K562 (cell line): ENCODE results near the gene KCNQ5. TPM values are rescaled to one million over a fixed set of nuclear protein-coding genes. Genes with fewer than 3 reads are reported as not detected.

Experiments used
- ATAC-seq: fragments of 200-7000 bp; cut with Tn5 transposase; 3 replicates; pipeline ENCODE4 v1.9.1; 2020; ENCODE audit warnings: moderate library complexity
- BruUV-seq: library from RNA; stranded (reverse); fragments of 400-500 nt; replicated peaks from 2 replicates; lab custom pipeline; 2021; lab: Mats Ljungman, UMichigan
- CTCF ChIA-PET: fragments of 300-600 bp; formaldehyde crosslinking; extraction: SDS; loops from one replicate; lab custom pipeline; 2021; ENCODE audit warnings: low intra/inter-chr PET ratio; lab: Yijun Ruan, JAX
- POLR2A ChIA-PET: fragments of 300-600, 350-650 bp; sonication (Branson Sonifier 250); formaldehyde crosslinking; extraction: SDS; loops from one replicate; lab custom pipeline; 2021; ENCODE audit warnings: antibody characterized with exemption, inconsistent platforms; lab: Yijun Ruan, JAX
- DNase-seq, 4 experiments: peaks; one replicate each; pipeline versions ENCODE4 v3.0.0 to v3.0.0-alpha.2; 2011 to 2018; ENCODE audit warnings: low spot score in 3 of 4, mixed read lengths in 3 of 4; ENCODE audit errors: extremely low read depth in 1 of 4
- FAIRE-seq: peaks from 2 replicates; lab custom pipeline; 2011; peaks lifted over from hg19 to GRCh38; lab: Jason Lieb, UNC
- H2AFZ ChIP-seq: 2 replicates; pipeline ENCODE4 v1.6.0; 2011; ENCODE audit warnings: low read depth, low read length, control low read depth, inconsistent platforms
- H3K27ac ChIP-seq: fragments of 200-600 bp; 3 replicates; pipeline ENCODE4 v1.8.0; 2011; ENCODE audit warnings: low read depth, mild to moderate bottlenecking, control low read depth, inconsistent platforms, low read length, moderate library complexity, mixed read lengths; ENCODE audit errors: extremely low read depth
- H3K27me3 ChIP-seq, 2 experiments: fragments of 300-600 bp in 1 of 2; 2 replicates in 1 of 2; 3 replicates in 1 of 2; pipeline versions ENCODE4 v1.6.0 to v1.8.0; 2011; ENCODE audit warnings: inconsistent platforms in 2 of 2, low read length in 2 of 2, mild to moderate bottlenecking in 1 of 2, mixed read lengths in 1 of 2, moderate library complexity in 1 of 2; ENCODE audit not compliant: control insufficient read depth in 2 of 2, insufficient read depth in 2 of 2
- H3K36me3 ChIP-seq: fragments of 300-600 bp; 3 replicates; pipeline ENCODE4 v1.8.0; 2011; ENCODE audit warnings: mild to moderate bottlenecking, low read length, inconsistent platforms; ENCODE audit not compliant: control insufficient read depth, insufficient read depth
- H3K4me1 ChIP-seq, 2 experiments: fragments of 200-600 bp in 1 of 2; replicated peaks in 1 of 2; 2 replicates in 1 of 2; 3 replicates in 1 of 2; pipeline versions ENCODE4 v1.5.1 to v1.8.0; 2011; ENCODE audit warnings: inconsistent platforms in 2 of 2, low read length in 2 of 2, mild to moderate bottlenecking in 1 of 2, mixed read lengths in 1 of 2, moderate library complexity in 1 of 2; ENCODE audit not compliant: control insufficient read depth in 2 of 2, insufficient read depth in 2 of 2
- H3K4me2 ChIP-seq: 2 replicates; pipeline ENCODE4 v1.6.1; 2011; ENCODE audit warnings: low read length, control low read depth, inconsistent platforms, mixed read lengths; ENCODE audit not compliant: insufficient read depth
- H3K4me3 ChIP-seq: fragments of 200-600 bp; sonication (generic), shearing (Covaris generic); 2 replicates; pipeline ENCODE4 v1.5.1; 2016; ENCODE audit warnings: control low read depth, inconsistent platforms
- H3K79me2 ChIP-seq: fragments of 200-600 bp; 3 replicates; pipeline ENCODE4 v1.8.0; 2011; ENCODE audit warnings: low read length, inconsistent platforms; ENCODE audit not compliant: control insufficient read depth, insufficient read depth
- H3K9ac ChIP-seq, 2 experiments: 2 replicates each; pipeline versions ENCODE4 v1.6.0 to v1.6.1; 2011; ENCODE audit warnings: low read depth in 2 of 2, low read length in 2 of 2, control low read depth in 1 of 2, inconsistent platforms in 1 of 2, mild to moderate bottlenecking in 1 of 2, mixed read lengths in 1 of 2; ENCODE audit not compliant: insufficient read depth in 1 of 2
- H3K9me1 ChIP-seq: one replicate; pipeline ENCODE4 v1.6.0; 2011; ENCODE audit warnings: inconsistent platforms, mild to moderate bottlenecking, low read length, moderate library complexity; ENCODE audit not compliant: control insufficient read depth, insufficient read depth
- H3K9me3 ChIP-seq: replicated peaks from 2 replicates; pipeline ENCODE4 v1.5.1; 2011; ENCODE audit warnings: low read depth, low read length, inconsistent platforms; ENCODE audit not compliant: control insufficient read depth, insufficient read depth
- H4K20me1 ChIP-seq: replicated peaks from 2 replicates; pipeline ENCODE4 v1.6.1; 2011; ENCODE audit warnings: low read length, inconsistent platforms, mixed read lengths; ENCODE audit not compliant: control insufficient read depth, insufficient read depth
- WGBS: fragments of 100-300 bp; shearing (Covaris generic); methylation state at CpG from one replicate; pipeline ENCODE4 v1.1.6; 2016; ENCODE audit warnings: low coverage, mixed read lengths; ENCODE audit not compliant: insufficient coverage; ENCODE audit errors: missing lambda C conversion rate; 5-methylcytosine and 5-hydroxymethylcytosine counted together
- in situ Hi-C: fragments of 300-500 bp; cut with MboI; formaldehyde crosslinking; loops from 4 replicates; pipeline ENCODE4 v1.15.0; 2018; ENCODE audit warnings: inconsistent platforms, mixed read lengths
- intact Hi-C: fragments of 100-400 bp; cut with micrococcal nuclease; formaldehyde crosslinking; loops from 2 replicates; pipeline ENCODE4 v1.14.2; 2022
- polyA plus RNA-seq, 8 experiments: library from polyadenylated mRNA; depleted of rRNA in 4 of 8; stranded (reverse) in 5 of 8; unstranded in 3 of 8; fragments of >200 nt; fragmentation: Nextera tagmentation in 2 of 8; fragmentation: Illumina TruSeq in 1 of 8; extraction: Ambion mirVana in 2 of 8; extraction: Trizol in 1 of 8; gene quantifications; 2 replicates each; pipeline versions ENCODE4 v1.2.1 to v1.2.3, GENCODE V29; 2011 to 2014; ENCODE audit warnings: inconsistent platforms in 1 of 8, missing spikeins in 1 of 8
- total RNA-seq, 7 experiments: library from RNA; depleted of rRNA in 6 of 7; stranded (reverse); fragments of >200 nt in 6 of 7; fragmentation: Illumina TruSeq in 2 of 7; extraction: Trizol in 2 of 7; gene quantifications; 2 replicates each; pipeline versions ENCODE4 v1.2.1 to v1.2.3, GENCODE V29; 2011 to 2021; ENCODE audit warnings: low replicate concordance in 1 of 7
- TF ChIP-seq, protein P1 (sequence below): fragments of 450-650 bp; formaldehyde crosslinking; IDR thresholded peaks from 2 replicates; pipeline ENCODE4 v1.4.0; 2020; ENCODE audit warnings: mild to moderate bottlenecking, mixed read lengths
- TF ChIP-seq, protein P2 (sequence below): sonication (generic); formaldehyde crosslinking; IDR thresholded peaks from 2 replicates; pipeline ENCODE4 v1.8.0; 2023; ENCODE audit warnings: mild to moderate bottlenecking, missing genetic modification reagents

The KCNQ5 gene
- total and polyA plus RNA-seq, 9 of the 15 experiments (the other 6 are each of a cell fraction or from before 2014, with no cell fraction given), result 0.31 to 5.9 (median 2.6) TPM

DNA sequence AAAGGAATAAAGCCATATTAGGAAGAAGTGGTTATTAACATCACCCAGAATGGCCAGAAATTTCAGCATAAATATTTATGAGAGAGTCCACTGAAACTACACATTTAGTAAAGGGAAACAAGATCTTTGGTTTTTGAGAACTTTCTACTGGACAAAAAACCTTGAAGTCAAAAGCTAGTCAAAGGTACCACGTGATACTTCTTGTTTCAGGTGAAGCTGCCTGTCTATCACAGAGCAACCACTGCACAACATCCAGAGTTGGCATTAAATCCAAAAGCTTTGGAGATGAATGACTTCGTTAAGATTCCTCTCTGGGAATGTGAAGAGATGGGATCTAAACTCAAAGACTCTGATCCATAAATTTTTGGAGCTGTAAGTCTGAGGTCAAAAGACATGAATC is 137.0 kb downstream of the KCNQ5 start:
- no TSS peak for BruUV-seq
- intact Hi-C loops, result no loop called here
- ATAC-seq (no peak), DNase-seq (no peak), FAIRE-seq (no peak)
- H3K4me2 ChIP-seq, result no peak overlapping the region
- POLR2A ChIA-PET, result no interaction called here
- no peak overlapping the region for H3K27ac ChIP-seq
- H3K4me3 ChIP-seq, result no peak overlapping the region
- no peak overlapping the region for H3K9ac ChIP-seq
- 12% methylated on average over 2 of the region's 2 CpGs for WGBS
- H3K79me2 ChIP-seq, result no peaks in the 10 kb centered on the region
- no peaks in the 10 kb centered on the region for H4K20me1 ChIP-seq
- no peaks in the 10 kb centered on the region for H3K36me3 ChIP-seq
- CTCF ChIA-PET, result no interaction called here
- no peaks in the 10 kb centered on the region for H3K9me1 ChIP-seq
- no peaks in the 10 kb centered on the region; a peak in 1 of 5 replicates for H3K4me1 ChIP-seq
- in situ Hi-C loops, result no loop called here
- H3K27me3 ChIP-seq, result no peaks in the 10 kb centered on the region
- TF ChIP-seq, protein P1, sequence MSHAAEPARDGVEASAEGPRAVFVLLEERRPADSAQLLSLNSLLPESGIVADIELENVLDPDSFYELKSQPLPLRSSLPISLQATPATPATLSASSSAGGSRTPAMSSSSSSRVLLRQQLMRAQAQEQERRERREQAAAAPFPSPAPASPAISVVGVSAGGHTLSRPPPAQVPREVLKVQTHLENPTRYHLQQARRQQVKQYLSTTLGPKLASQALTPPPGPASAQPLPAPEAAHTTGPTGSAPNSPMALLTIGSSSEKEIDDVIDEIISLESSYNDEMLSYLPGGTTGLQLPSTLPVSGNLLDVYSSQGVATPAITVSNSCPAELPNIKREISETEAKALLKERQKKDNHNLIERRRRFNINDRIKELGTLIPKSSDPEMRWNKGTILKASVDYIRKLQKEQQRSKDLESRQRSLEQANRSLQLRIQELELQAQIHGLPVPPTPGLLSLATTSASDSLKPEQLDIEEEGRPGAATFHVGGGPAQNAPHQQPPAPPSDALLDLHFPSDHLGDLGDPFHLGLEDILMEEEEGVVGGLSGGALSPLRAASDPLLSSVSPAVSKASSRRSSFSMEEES, result peak; percentile 25; the same call in 1 of the 2 replicates
- TF ChIP-seq, protein P2, sequence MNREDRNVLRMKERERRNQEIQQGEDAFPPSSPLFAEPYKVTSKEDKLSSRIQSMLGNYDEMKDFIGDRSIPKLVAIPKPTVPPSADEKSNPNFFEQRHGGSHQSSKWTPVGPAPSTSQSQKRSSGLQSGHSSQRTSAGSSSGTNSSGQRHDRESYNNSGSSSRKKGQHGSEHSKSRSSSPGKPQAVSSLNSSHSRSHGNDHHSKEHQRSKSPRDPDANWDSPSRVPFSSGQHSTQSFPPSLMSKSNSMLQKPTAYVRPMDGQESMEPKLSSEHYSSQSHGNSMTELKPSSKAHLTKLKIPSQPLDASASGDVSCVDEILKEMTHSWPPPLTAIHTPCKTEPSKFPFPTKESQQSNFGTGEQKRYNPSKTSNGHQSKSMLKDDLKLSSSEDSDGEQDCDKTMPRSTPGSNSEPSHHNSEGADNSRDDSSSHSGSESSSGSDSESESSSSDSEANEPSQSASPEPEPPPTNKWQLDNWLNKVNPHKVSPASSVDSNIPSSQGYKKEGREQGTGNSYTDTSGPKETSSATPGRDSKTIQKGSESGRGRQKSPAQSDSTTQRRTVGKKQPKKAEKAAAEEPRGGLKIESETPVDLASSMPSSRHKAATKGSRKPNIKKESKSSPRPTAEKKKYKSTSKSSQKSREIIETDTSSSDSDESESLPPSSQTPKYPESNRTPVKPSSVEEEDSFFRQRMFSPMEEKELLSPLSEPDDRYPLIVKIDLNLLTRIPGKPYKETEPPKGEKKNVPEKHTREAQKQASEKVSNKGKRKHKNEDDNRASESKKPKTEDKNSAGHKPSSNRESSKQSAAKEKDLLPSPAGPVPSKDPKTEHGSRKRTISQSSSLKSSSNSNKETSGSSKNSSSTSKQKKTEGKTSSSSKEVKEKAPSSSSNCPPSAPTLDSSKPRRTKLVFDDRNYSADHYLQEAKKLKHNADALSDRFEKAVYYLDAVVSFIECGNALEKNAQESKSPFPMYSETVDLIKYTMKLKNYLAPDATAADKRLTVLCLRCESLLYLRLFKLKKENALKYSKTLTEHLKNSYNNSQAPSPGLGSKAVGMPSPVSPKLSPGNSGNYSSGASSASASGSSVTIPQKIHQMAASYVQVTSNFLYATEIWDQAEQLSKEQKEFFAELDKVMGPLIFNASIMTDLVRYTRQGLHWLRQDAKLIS (CRISPR knock-in tag), result no peak
- no peak overlapping the region for H2AFZ ChIP-seq
- no peaks in the 10 kb centered on the region for H3K9me3 ChIP-seq
